Smooth muscle cell (in vitro differentiated cells): Measurements from ENCODE around the gene MUCL3. TPM values are rescaled to one million over a fixed set of nuclear protein-coding genes. Genes with fewer than 3 reads are reported as not detected.
"Not testable (repeated sequence)": the region's sequence is repeated elsewhere in the genome, so short reads cannot be mapped to it uniquely, and the experiment has no call there.

Experiments
- DNase-seq: peaks from one replicate; lab custom pipeline; 2025; ENCODE audit not compliant: unreplicated experiment; lab: John Stamatoyannopoulos, UW
- H2AFZ ChIP-seq: fragments of 200-600 bp; sonication (generic); 2 replicates; pipeline ENCODE4 v1.6.0; 2016; ENCODE audit warnings: antibody characterized with exemption, low read depth, mild to moderate bottlenecking
- H3F3A ChIP-seq: fragments of 200-600 bp; sonication (generic); 2 replicates; pipeline ENCODE4 v1.6.0; 2017; ENCODE audit warnings: antibody characterized with exemption, low read depth
- H3K27ac ChIP-seq: fragments of 200-600 bp; sonication (generic); 2 replicates; pipeline ENCODE4 v1.5.1; 2016; ENCODE audit warnings: low read depth, mild to moderate bottlenecking
- H3K27me3 ChIP-seq: fragments of 200-600 bp; sonication (generic); 2 replicates; pipeline ENCODE4 v1.6.1; 2016; ENCODE audit warnings: low read depth, mild to moderate bottlenecking
- H3K36me3 ChIP-seq: fragments of 200-600 bp; sonication (generic); 2 replicates; pipeline ENCODE4 v1.5.1; 2016; ENCODE audit warnings: low read depth
- H3K4me1 ChIP-seq: fragments of 200-600 bp; sonication (generic); 2 replicates; pipeline ENCODE4 v1.5.1; 2016; ENCODE audit warnings: low read depth
- H3K4me2 ChIP-seq: fragments of 200-600 bp; sonication (generic); 2 replicates; pipeline ENCODE4 v1.6.0; 2016; ENCODE audit warnings: mild to moderate bottlenecking
- H3K4me3 ChIP-seq: fragments of 200-600 bp; sonication (generic); 2 replicates; pipeline ENCODE4 v1.5.1; 2016; ENCODE audit warnings: mild to moderate bottlenecking
- H3K79me2 ChIP-seq: fragments of 200-600 bp; sonication (generic); 2 replicates; pipeline ENCODE4 v1.6.0; 2016; ENCODE audit warnings: low read depth, mild to moderate bottlenecking
- H3K9ac ChIP-seq: fragments of 200-600 bp; sonication (generic); 2 replicates; pipeline ENCODE4 v1.6.0; 2016; ENCODE audit warnings: low read depth
- H3K9me3 ChIP-seq: fragments of 200-600 bp; sonication (generic); replicated peaks from 2 replicates; pipeline ENCODE4 v1.5.1; 2016; ENCODE audit warnings: low read depth
- H4K20me1 ChIP-seq: fragments of 200-600 bp; sonication (generic); 2 replicates; pipeline ENCODE4 v1.6.0; 2016; ENCODE audit warnings: low read depth
- CTCF ChIP-seq: fragments of 200-600 bp; sonication (generic); IDR thresholded peaks from 2 replicates; pipeline ENCODE4 v1.5.1; 2017; ENCODE audit warnings: borderline replicate concordance, mild to moderate bottlenecking, antibody characterized with exemption; ENCODE audit not compliant: insufficient read depth, poor library complexity, severe bottlenecking
- WGBS: methylation state at CpG from one replicate; pipeline ENCODE4 v1.1.7; 2016; ENCODE audit warnings: low lambda C conversion rate; 5-methylcytosine and 5-hydroxymethylcytosine counted together
- polyA plus RNA-seq: library from polyadenylated mRNA; unstranded; fragments of >200 nt; fragmentation: Nextera tagmentation; extraction: Ambion mirVana; gene quantifications from 2 replicates; pipeline ENCODE4 v1.2.1, GENCODE V29; 2016
- total RNA-seq: library from RNA; depleted of rRNA; stranded (reverse); fragments of >200 nt; gene quantifications from 2 replicates; pipeline ENCODE4 v1.2.3, GENCODE V29; 2014

Gene MUCL3
- total and polyA plus RNA-seq, 2 experiments from 2014 or later: 0.31 TPM; not detected in 1

GRCh38 chr6:30926644-30927043 lies 14.1 kb upstream of the MUCL3 start:
- H3K27me3 ChIP-seq: no peaks in the 10 kb centered on the region

GRCh38 chr6:30927080-30927479 lies 13.7 kb upstream of the MUCL3 start:
- H3K27ac ChIP-seq: not testable (repeated sequence)
- 100% methylated on average over 3 of the region's 3 CpGs for WGBS

More at GRCh38 chr6:30926644-30927043, 14.1 kb upstream of the MUCL3 start:
- H3K36me3 ChIP-seq: no peaks in the 10 kb centered on the region
- no peak overlapping the region for H3K9ac ChIP-seq
- no peak overlapping the region for H3K27ac ChIP-seq
- no peaks in the 10 kb centered on the region for H4K20me1 ChIP-seq
- no peak overlapping the region for H3K4me2 ChIP-seq
- no peak overlapping the region for H2AFZ ChIP-seq
- no peaks in the 10 kb centered on the region for H3K4me1 ChIP-seq
- no peaks in the 10 kb centered on the region for H3K9me3 ChIP-seq
- H3F3A ChIP-seq: no peaks in the 10 kb centered on the region
- TF ChIP-seq CTCF: no peak
- no peaks in the 10 kb centered on the region for H3K79me2 ChIP-seq
- 94% methylated on average over 4 of the region's 4 CpGs for WGBS
- no peak overlapping the region for H3K4me3 ChIP-seq
- DNase-seq: no peak

GRCh38 chr6:30928677-30929076 lies 12.1 kb upstream of the MUCL3 start:
- Histone ChIP-seq H3K36me3 (no peaks in the 10 kb centered on the region), H3K79me2 (no peaks in the 10 kb centered on the region), H3K9me3 (no peaks in the 10 kb centered on the region), H3K9ac (no peak overlapping the region), H3K4me3 (no peak overlapping the region), H4K20me1 (no peaks in the 10 kb centered on the region), H3K27ac (no peak overlapping the region), H3K4me1 (no peaks in the 10 kb centered on the region), H3K27me3 (no peaks in the 10 kb centered on the region), H2AFZ (no peak overlapping the region), H3F3A (no peaks in the 10 kb centered on the region), H3K4me2 (no peak overlapping the region)
- WGBS: 98% methylated on average over 3 of the region's 3 CpGs
- no peak for DNase-seq
- no peak for TF ChIP-seq CTCF

More at GRCh38 chr6:30927080-30927479, 13.7 kb upstream of the MUCL3 start:
- not testable (repeated sequence) for H3K27me3 ChIP-seq, H4K20me1 ChIP-seq, H3K4me3 ChIP-seq, H3K9me3 ChIP-seq, H3K36me3 ChIP-seq, H3F3A ChIP-seq, H3K4me2 ChIP-seq, H3K9ac ChIP-seq, H3K4me1 ChIP-seq, H3K79me2 ChIP-seq, DNase-seq, H2AFZ ChIP-seq

GRCh38 chr6:30930506-30930905 lies 10.3 kb upstream of the MUCL3 start:
- no peak for TF ChIP-seq CTCF
- Histone ChIP-seq H4K20me1 (no peaks in the 10 kb centered on the region), H3K4me1 (no peaks in the 10 kb centered on the region), H3K9ac (no peak overlapping the region), H2AFZ (no peak overlapping the region), H3K27me3 (no peaks in the 10 kb centered on the region), H3K79me2 (no peaks in the 10 kb centered on the region), H3K4me2 (no peak overlapping the region), H3F3A (no peaks in the 10 kb centered on the region), H3K4me3 (no peak overlapping the region), H3K27ac (no peak overlapping the region), H3K9me3 (no peaks in the 10 kb centered on the region), H3K36me3 (no peaks in the 10 kb centered on the region)
- DNase-seq: no peak
- 97% methylated on average over 4 of the region's 4 CpGs for WGBS
